Endodermal cell (in vitro differentiated cells): ENCODE data around the gene TFEC. TPM values are rescaled to one million over a fixed set of nuclear protein-coding genes. Genes with fewer than 3 reads are reported as not detected.

Source experiments
- DNase-seq: peaks from one replicate; pipeline ENCODE4 v3.0.0-alpha.2; 2017
- H3K27ac ChIP-seq: 2 replicates; pipeline ENCODE4 v1.5.1; 2013; ENCODE audit warnings: mild to moderate bottlenecking, low read depth, low read length, moderate library complexity
- H3K27me3 ChIP-seq: 2 replicates; pipeline ENCODE4 v1.6.1; 2013; ENCODE audit warnings: mild to moderate bottlenecking, low read length, moderate library complexity; ENCODE audit not compliant: insufficient read depth, control insufficient read depth, poor library complexity, severe bottlenecking
- H3K36me3 ChIP-seq: 2 replicates; pipeline ENCODE4 v1.7.0; 2013; ENCODE audit warnings: mild to moderate bottlenecking, low read length, moderate library complexity; ENCODE audit not compliant: control insufficient read depth, insufficient read depth
- H3K4me1 ChIP-seq: one replicate; pipeline ENCODE4 v1.7.0; 2013; ENCODE audit warnings: low read length; ENCODE audit not compliant: control insufficient read depth, insufficient read depth
- H3K4me3 ChIP-seq: 2 replicates; pipeline ENCODE4 v1.5.1; 2013; ENCODE audit warnings: mild to moderate bottlenecking, low read length, moderate library complexity
- H3K9ac ChIP-seq: 2 replicates; pipeline ENCODE4 v1.6.1; 2013; ENCODE audit warnings: mild to moderate bottlenecking, low read length, moderate library complexity; ENCODE audit not compliant: poor library complexity, severe bottlenecking; ENCODE audit errors: extremely low read depth
- H3K9me3 ChIP-seq: 2 replicates; pipeline ENCODE4 v1.6.1; 2013; ENCODE audit warnings: mild to moderate bottlenecking, low read length, moderate library complexity; ENCODE audit not compliant: control insufficient read depth
- H3K27ac Mint-ChIP-seq: 2 replicates; pipeline ENCODE4 v1.8.0; 2020; ENCODE audit warnings: mixed read lengths
- H3K27me3 Mint-ChIP-seq: 2 replicates; pipeline ENCODE4 v1.8.0; 2021; ENCODE audit warnings: mild to moderate bottlenecking, mixed read lengths; ENCODE audit not compliant: insufficient read depth
- H3K36me3 Mint-ChIP-seq: 2 replicates; pipeline ENCODE4 v1.8.0; 2020; ENCODE audit warnings: low read depth, mixed read lengths
- H3K4me1 Mint-ChIP-seq: 2 replicates; pipeline ENCODE4 v1.8.0; 2020; ENCODE audit warnings: mixed read lengths
- H3K4me3 Mint-ChIP-seq: 2 replicates; pipeline ENCODE4 v1.8.0; 2020; ENCODE audit warnings: mild to moderate bottlenecking, moderate library complexity, mixed read lengths
- H3K9me3 Mint-ChIP-seq: 2 replicates; pipeline ENCODE4 v1.8.0; 2020; ENCODE audit warnings: mild to moderate bottlenecking, mixed read lengths
- total RNA-seq, 2 donors: library from RNA; stranded (reverse); fragmentation: NEBNext Ultra II Directional in 1 of 2; extraction: Animal tissue kit (Norgen Biotek cat#: 25700) in 1 of 2; gene quantifications; 2 replicates in 1 of 2; 3 replicates in 1 of 2; pipeline ENCODE4 v1.2.1, GENCODE V29; 2021
- TF ChIP-seq, protein P1 (sequence below): fragments of 200-600 bp; sonication (generic); conservative IDR thresholded peaks from 2 replicates; pipeline ENCODE4 v1.5.0; 2021; ENCODE audit warnings: antibody characterized with exemption, mild to moderate bottlenecking

Gene TFEC
- total RNA-seq, 2 donors from 2014 or later: not detected

GRCh38 chr7:115987486-115987885 lies 43.1 kb downstream of the TFEC start:
- TF ChIP-seq, protein P1, sequence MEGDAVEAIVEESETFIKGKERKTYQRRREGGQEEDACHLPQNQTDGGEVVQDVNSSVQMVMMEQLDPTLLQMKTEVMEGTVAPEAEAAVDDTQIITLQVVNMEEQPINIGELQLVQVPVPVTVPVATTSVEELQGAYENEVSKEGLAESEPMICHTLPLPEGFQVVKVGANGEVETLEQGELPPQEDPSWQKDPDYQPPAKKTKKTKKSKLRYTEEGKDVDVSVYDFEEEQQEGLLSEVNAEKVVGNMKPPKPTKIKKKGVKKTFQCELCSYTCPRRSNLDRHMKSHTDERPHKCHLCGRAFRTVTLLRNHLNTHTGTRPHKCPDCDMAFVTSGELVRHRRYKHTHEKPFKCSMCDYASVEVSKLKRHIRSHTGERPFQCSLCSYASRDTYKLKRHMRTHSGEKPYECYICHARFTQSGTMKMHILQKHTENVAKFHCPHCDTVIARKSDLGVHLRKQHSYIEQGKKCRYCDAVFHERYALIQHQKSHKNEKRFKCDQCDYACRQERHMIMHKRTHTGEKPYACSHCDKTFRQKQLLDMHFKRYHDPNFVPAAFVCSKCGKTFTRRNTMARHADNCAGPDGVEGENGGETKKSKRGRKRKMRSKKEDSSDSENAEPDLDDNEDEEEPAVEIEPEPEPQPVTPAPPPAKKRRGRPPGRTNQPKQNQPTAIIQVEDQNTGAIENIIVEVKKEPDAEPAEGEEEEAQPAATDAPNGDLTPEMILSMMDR: no peak
- H3K27ac Mint-ChIP-seq: no peak overlapping the region

GRCh38 chr7:115984105-115984504 lies 46.5 kb downstream of the TFEC start:
- Histone ChIP-seq H3K4me3 (no peak overlapping the region), H3K27me3 (no peaks in the 10 kb centered on the region), H3K9me3 (no peaks in the 10 kb centered on the region), H3K9ac (no peak overlapping the region), H3K4me1 (no peaks in the 10 kb centered on the region), H3K36me3 (no peaks in the 10 kb centered on the region), H3K27ac (no peak overlapping the region)
- Mint-ChIP-seq H3K27me3 (no peaks in the 10 kb centered on the region), H3K9me3 (no peaks in the 10 kb centered on the region), H3K4me3 (no peak overlapping the region), H3K27ac (no peak overlapping the region), H3K4me1 (no peaks in the 10 kb centered on the region), H3K36me3 (no peaks in the 10 kb centered on the region)
- DNase-seq: no peak
- TF ChIP-seq, protein P1: no peak

More at GRCh38 chr7:115987486-115987885, 43.1 kb downstream of the TFEC start:
- H3K27me3 Mint-ChIP-seq: no peaks in the 10 kb centered on the region
- Histone ChIP-seq H3K4me3 (no peak overlapping the region), H3K27ac (no peak overlapping the region), H3K4me1 (no peaks in the 10 kb centered on the region), H3K36me3 (no peaks in the 10 kb centered on the region), H3K9ac (no peak overlapping the region), H3K27me3 (no peaks in the 10 kb centered on the region), H3K9me3 (no peaks in the 10 kb centered on the region)
- no peaks in the 10 kb centered on the region for H3K4me1 Mint-ChIP-seq
- no peaks in the 10 kb centered on the region for H3K9me3 Mint-ChIP-seq
- H3K4me3 Mint-ChIP-seq: no peak overlapping the region
- no peak for DNase-seq
- H3K36me3 Mint-ChIP-seq: no peaks in the 10 kb centered on the region

DNA sequence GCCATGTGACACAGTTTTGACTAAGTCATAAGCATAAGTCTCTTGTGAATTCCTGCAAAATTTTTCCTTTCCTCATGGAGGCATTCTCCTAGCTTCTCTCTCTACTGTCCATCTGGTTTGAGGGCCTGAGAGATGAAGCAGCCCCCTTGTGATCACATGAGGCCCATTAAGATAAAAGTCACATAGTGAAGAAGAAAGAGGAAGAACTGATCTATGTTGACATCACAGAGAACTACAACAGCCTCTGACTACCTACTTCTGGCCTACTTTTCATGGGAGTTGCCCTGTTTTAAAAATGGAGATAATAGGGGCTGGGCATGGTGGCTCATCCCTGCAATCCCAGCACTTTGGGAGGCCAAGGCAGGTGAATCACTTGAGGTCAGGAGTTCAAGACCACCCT lies 50.4 kb downstream of the TFEC start:
- Mint-ChIP-seq H3K27me3 (no peaks in the 10 kb centered on the region), H3K27ac (no peak overlapping the region), H3K36me3 (no peaks in the 10 kb centered on the region), H3K9me3 (no peaks in the 10 kb centered on the region), H3K4me3 (no peak overlapping the region), H3K4me1 (no peaks in the 10 kb centered on the region)
- TF ChIP-seq, protein P1: no peak
- Histone ChIP-seq H3K4me1 (no peaks in the 10 kb centered on the region), H3K9me3 (no peaks in the 10 kb centered on the region), H3K36me3 (no peaks in the 10 kb centered on the region), H3K9ac (no peak overlapping the region), H3K4me3 (no peak overlapping the region), H3K27ac (no peak overlapping the region), H3K27me3 (no peaks in the 10 kb centered on the region)
- DNase-seq: no peak
